CD4-positive, alpha-beta T cell treated with Interleukin-2 at 100 ng/mL for 4 hours (primary cell): ENCODE measurements around the gene BCKDHB.
"Not testable (repeated sequence)": the region's sequence is repeated elsewhere in the genome, so short reads cannot be mapped to it uniquely, and the experiment has no call there.

Experiments used
- DNase-seq: peaks from one replicate; pipeline ENCODE4 v3.0.0-alpha.2; 2020; ENCODE audit warnings: low spot score

The BCKDHB gene

DNA sequence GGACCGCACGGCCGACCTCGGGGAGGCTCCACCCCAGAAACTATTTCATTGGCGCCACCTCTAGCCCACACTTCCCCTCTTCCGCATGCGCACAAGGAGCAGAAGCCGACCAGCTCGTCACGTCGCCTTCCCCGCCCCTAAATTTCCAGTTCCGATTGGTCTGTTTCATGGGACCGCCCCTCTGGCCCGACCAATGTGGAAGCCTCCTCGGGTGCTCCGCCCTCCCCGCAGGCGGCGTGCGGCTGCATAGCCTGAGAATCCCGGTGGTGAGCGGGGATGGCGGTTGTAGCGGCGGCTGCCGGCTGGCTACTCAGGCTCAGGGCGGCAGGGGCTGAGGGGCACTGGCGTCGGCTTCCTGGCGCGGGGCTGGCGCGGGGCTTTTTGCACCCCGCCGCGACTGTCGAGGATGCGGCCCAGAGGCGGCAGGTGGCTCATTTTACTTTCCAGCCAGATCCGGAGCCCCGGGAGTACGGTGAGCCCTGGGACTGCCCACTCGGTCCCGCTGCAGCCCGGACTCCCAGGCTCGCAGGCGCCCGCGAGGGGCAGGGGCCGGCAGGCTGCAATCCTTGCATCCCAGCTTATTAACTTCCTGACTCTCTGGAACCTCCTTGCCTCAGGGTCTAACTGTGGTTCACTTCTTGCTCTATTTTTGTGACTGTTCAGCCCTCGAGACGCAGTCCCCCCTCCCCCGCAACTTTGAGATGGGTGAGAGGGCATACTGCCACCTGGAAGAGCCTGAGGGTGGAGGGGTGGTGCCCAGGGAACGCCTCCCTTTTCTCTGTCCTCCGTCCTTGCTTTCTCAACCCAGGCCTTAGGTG, at the start of gene BCKDHB:
BCKDHB (plus strand) TSS at position 254 of the 818 bp plus-strand sequence; CDS start at position 277, 23 bp downstream.
- peak; percentile 99 for DNase-seq

DNA sequence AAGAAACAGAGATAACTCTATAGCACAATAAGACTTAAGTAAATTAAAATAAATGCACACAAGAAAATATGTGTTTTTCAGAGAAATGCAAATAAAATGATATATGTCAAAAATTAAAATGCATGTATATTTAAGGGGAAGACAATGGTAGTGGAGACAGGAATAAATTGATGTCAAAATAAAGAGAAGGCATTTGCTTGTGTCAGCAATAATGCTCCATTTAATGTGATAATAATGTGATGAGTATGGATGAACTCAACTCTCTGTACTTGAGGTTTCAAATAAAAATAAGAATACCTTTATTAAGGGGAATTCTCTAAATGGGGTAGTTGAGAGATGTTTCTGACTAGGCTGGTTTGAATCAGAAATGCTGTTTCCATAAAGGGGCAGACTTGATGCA, 45.7 kb upstream of the BCKDHB start:
- DNase-seq: no peak

- DNase-seq: not testable (repeated sequence)
Measured at GRCh38 chr6:80068146-80068545, 38.3 kb upstream of the BCKDHB start.

DNA sequence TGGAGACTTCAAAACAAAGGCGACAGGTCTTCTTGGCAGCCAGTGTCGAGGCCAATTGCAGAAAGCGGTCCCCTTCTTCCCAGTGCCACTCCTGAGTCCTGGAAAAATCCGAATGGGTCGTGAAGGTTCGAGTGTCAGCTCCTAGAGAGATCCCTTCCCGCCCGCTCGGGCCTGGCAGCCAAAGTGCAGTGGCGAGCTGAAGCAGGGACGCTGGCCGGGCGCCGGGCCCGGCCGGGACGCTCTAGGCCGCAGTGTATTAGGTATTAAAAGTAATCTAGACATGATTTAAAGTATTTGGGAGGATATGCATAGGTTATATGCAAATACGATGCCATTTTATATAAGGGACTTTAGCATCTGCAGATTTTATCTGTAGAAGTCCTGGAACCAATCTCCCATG, 36.0 kb upstream of the BCKDHB start:
- not testable (repeated sequence) for DNase-seq

DNA sequence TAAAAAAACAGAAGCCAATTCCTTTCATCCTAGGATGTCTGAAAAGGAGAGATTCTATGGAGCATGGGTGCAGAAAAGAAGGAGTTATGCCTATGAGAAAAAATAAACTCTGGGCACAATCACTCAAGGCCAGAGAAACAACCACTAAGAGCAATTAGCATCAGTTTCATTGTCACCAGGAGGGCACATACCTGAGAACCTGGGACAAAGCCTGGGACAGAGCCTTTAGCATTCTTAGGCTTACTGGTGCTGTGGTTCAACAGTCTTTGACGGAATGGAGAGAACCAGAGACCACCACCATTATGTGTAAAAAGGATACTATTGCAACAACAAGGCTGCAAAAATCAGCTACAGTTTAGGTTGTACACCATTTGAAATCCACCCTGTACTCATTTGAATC, 29.4 kb upstream of the BCKDHB start:
- DNase-seq: no peak

DNA sequence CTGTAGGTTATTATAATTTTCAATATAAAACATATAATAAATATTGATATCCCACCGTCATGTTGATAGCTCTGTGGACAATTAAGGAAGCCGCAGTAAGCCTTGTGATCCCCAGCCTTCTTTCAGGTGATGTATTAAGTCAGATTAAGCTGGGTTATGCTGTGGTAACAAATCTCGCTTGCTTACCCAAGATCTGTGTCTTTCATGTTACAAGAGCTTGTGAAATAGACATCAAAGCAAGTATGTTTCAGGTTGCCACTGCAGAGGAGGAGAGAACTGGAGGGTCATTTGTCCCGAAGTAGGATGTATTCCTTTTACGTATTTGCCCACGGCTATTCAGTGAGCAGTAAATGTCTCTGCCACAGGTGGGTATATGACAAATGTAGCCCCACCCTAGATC, 17.8 kb upstream of the BCKDHB start:
- no peak for DNase-seq

GRCh38 chr6:80091506-80091905, 15.0 kb upstream of the BCKDHB start:
- DNase-seq: no peak

- DNase-seq: peak; percentile 53
Measured at GRCh38 chr6:80094017-80094416, 12.5 kb upstream of the BCKDHB start.

- no peak for DNase-seq
Measured at GRCh38 chr6:80095600-80095999, 10.9 kb upstream of the BCKDHB start.

DNA sequence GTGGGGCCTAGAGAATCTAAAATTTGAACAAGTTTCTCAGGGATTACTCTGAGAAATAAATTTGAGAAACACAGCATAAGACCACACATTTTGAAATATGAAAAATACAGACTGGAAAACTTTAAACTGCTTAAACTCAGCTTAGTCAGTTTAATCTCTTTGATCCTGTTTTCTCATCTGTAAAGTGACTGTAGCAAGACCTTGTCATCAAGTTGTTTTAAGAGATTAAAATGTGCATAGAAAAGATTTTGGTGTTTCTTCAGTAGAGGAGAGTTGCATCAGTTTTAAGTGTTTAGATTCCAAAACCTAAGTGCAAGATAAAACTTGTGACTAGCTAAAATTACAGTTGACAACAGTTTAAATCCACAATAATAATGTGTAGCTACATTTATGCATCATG, 8.1 kb upstream of the BCKDHB start:
- DNase-seq: no peak

DNA sequence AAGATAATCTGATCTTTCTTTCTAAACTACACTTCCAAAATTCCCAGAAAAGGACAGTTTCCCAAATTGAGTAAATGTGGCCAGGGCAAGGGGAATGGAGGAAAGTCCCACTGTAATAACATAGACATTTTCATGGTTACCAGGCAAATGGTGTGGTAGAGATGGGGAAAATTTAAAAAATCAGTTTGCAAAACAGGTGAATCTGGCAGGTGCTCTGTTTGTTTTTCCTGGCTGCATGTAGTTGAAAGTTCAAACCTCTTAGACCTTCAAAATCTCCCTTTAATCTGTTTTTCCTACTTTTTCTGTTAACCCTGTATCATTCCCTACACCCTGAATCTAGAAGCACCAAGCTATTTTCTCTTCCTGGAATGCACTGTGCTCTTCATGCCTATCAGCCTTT, 2.0 kb upstream of the BCKDHB start:
- no peak for DNase-seq

DNA sequence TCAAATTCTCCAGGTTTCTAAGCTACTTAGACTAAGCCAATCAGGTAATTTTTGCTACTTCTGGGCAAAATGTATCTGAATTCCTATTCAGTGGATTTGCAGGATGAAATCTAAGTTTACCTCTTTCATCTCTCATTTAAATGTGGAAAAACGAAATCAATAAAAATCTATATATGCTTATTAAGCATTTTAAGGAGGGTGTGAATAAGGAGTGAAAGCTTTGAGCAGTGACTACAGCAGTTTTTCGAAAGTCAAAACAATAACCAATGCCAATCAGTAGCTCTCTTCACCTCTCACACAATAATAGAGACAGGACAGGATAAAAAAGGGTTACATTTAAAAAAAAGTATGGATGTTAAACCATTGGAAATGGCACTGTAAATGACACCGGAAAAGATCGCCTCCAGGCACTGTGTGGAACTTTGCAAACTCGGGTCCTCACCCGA, 476 bp upstream of the BCKDHB start:
- DNase-seq: no peak

GRCh38 chr6:80122576-80122975, 16.1 kb downstream of the BCKDHB start:
- DNase-seq: not testable (repeated sequence)

DNA sequence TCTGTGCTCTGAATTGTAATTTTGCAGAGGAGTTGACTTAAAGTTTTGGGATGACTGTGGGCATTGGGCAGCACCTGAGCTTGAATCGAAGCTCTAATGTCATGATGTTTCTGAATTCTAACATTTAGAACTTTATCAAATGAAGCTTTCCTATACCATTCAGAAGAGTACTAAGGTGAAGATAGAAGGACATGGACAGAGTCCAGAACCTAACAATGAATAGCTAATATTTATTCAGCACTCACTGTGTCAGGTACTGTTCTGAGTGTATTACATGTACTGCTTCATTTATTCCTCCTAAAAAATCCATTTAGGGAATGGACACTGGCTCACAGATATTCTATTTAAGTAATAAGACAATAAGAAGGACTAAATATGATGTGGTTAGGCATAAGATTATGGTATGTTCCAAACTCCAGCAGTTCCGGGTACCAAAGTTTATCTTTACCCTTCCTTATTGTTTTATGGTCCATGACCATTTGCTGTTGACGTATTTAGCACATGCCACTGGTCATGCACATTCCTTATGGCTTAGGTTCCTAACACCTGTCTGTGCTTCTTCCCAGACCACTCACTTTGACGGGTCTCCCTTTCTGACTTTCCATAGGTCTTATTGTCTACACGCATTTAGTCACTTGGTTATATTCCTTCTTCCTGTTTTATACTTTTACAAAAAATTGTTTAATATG, 20.3 kb downstream of the BCKDHB start:
- no peak for DNase-seq

GRCh38 chr6:80129485-80129884, 23.0 kb downstream of the BCKDHB start:
- no peak for DNase-seq

GRCh38 chr6:80133020-80133419, 26.5 kb downstream of the BCKDHB start:
- peak; percentile 21 for DNase-seq

DNA sequence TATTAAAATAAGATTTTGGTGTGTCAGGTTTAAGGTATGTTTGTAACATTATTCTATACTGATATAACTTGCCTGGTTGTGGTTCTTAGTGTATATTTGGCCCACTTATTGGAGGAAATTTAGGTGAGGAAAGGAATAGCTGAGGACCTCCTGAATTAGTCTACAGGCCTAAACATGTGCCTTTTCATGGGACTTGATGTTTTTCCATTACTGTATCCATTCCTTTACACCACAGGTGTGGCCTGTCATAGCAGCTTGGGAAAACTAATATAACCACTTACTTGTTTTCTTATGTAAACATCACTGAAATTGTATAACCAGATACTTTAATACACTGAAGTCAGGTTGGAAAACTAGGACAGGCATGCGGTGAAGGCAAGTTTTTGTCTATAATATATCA, 27.6 kb downstream of the BCKDHB start:
- DNase-seq: no peak

DNA sequence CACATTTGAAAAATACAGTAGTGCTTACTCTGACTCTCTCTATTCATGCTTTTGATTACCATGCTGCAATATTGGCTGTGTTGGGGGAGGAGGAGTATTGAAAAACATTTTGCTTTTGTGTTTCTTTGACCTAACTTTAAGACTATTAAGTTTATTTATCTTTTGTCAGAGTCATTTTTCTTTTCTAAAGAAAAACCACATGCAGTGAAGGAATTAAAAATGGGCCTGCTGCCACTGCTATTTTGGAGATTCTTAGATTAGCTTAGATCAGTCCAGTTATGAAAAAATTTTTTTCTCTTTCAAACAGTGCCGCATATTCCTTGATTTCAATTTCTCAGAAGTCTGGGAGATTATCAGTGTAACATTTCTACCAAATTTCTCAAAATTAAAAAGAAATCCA, 36.1 kb downstream of the BCKDHB start:
- DNase-seq: no peak

GRCh38 chr6:80143419-80143937, 37.0 kb downstream of the BCKDHB start:
- no peak for DNase-seq

DNA sequence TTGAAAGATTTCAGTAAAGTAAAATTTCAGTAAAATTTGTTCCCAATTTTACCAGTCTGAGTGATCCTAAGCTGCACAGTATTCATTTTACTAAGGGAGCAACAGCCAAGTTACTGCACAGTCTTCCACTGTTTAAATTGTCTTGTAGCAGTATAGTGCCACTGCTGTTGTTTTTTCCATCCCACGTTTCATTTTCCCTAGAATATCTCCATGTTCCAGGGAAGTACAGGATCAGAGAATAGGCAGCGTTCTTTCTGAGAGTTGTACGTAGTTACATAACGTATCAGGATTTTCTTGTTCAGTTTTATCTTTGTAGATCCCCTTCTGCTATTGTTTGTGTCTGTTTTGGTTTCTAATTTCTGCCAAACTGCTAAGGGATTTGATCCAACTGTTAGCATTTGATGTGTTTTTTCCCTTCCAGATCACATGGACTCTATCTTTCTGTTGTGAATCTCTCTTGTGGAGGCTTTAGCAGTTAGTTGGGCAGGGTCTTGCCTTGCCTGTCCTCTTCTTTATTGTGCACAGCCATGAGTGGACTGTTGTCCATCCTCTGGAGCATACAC, 38.4 kb downstream of the BCKDHB start:
- no peak for DNase-seq

DNA sequence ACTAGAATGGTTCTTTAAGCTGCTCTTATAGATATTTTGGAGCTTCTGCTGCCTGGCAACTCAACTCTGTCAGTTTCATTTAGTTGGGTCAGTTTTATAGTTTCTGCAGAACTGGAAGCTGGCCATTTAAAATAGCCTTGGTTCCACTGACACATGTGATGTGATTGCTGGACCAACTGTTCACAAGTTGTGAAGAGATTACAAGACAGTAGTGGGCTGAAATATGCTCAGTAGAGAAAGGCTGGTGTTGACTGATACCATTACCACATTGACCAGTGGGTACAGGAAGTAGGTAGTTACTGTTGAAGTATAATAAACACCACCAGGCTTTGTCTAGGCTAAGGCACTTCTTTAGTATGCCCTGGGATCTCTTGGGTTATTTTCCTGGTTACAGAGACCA, 39.0 kb downstream of the BCKDHB start:
- DNase-seq: no peak

DNA sequence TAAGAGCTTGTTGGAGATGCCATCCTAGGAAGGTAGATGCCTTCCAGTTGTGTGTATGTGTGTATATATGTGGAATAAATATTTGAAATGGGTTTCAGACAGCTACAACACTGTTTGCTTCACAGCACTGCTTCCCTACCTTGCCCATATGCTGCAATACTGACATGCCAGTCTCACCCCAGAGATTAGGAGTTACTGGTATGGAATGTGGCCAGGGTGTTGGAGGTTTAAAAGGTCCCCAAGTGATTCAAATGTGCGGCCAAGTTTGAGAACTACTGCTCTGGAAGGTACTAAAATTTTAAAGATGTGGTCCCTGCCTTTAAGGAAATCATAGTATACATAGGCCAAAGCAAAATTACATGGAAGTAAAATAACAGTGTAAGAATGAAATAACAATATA, 39.5 kb downstream of the BCKDHB start:
- DNase-seq: no peak

- no peak for DNase-seq
Measured at GRCh38 chr6:80148220-80148619, 41.7 kb downstream of the BCKDHB start.
